GM19025 (cell line): ENCODE measurements around the gene TENT5A.
"Not testable (repeated sequence)": the region's sequence is repeated elsewhere in the genome, so short reads cannot be mapped to it uniquely, and the experiment has no call there.

Experiments
- ATAC-seq: cut with Tn5 transposase; IDR thresholded peaks from one replicate; pipeline ENCODE4 v1.9.1; 2021; ENCODE audit warnings: mild to moderate bottlenecking, low read depth, moderate library complexity; ENCODE audit not compliant: unreplicated experiment

Gene TENT5A

GRCh38 chr6:81751388-81752083 lies 945 bp downstream of the TENT5A start:
- ATAC-seq, result no peak

DNA sequence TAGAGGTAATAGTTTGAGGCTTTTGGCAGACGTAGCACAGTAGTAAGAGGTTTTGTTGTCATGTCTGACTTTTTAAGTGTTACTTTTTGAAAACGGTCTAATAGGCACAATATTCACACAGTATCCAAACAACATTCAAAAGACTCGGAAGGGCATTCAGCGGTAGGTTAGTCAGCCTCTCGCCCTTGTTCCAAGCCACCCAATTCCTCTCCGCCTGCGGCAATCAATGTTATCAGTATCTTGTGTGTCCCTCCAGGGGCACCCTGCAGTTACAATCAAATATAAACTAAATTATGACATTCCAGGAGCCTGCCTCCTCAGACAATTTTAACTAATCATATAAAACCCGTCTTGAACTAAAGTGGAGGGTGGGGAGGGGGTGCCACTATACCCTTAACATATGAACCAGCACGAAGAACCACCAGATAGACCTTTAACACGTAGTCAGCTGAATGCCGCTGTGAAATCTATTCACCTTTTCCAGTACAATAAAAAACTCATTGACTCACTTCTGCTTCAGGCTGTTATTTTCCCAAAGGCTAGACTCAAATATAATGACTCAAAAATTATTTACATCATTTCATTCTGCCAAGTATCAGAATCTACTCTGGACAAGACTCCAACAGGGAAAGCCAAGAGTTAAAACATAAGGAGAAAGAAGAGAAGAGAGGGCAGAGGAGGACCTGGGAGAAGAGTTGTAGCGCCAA lies 1.6 kb downstream of the TENT5A start:
- no peak for ATAC-seq

DNA sequence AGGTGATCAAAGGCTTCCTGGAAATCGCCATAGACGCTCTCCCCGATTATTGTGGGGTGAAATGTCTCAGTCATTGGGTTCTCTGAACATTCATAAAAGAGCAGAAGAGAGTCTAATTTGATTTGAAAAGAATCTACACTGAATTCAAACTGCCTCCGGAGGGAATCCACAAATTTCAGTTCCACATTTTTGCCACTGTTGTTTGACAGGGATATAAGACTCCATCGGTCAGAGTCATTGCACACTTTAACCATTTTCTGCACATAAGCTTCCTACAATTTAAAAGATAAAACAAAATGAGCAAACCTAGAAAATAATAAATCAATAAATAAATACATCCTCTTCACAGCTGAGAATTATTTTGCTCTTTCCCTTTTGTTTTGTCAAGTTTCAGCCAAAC lies 2.3 kb downstream of the TENT5A start:
- no peak for ATAC-seq

- ATAC-seq, result no peak
Observed at GRCh38 chr6:81749707-81750106, 2.8 kb downstream of the TENT5A start.

DNA sequence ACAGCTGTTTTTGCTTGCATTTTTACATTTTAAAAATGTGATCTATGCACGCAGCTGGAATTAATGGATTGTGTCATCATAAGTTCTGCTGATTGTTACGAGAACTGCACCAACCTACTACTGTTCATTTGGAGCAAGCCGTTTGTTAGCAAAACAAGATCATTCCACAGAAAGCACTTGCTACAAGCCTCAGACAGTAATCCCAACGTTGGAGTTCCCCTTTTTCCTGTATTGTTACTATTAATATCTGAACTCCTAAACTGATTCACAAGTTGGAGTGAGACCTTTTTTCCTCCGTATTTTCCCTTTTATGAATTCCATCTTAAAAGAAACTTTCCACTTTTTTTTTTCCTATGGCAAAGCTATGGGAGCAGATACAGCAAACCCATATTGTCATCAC lies 3.5 kb downstream of the TENT5A start:
- ATAC-seq, result no peak

DNA sequence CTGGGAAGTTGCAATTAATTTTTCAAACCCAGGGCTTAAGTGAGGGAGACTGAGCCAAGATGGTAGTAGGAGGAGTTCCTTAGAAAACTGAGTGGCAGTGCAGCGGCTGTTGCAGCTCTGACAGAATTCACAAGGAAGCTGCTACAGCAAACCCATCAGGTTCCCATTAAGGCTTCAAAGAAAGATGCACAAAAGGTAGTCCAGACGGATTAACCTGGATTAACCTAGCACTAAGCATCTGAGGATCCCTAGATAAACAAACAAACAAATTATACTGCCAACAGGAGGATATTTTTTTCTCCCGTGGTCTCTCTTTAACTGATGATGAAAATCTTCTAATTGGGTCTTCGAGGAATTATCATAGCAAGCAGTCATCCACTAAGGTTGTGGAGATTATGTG lies 5.2 kb downstream of the TENT5A start:
- no peak for ATAC-seq

DNA sequence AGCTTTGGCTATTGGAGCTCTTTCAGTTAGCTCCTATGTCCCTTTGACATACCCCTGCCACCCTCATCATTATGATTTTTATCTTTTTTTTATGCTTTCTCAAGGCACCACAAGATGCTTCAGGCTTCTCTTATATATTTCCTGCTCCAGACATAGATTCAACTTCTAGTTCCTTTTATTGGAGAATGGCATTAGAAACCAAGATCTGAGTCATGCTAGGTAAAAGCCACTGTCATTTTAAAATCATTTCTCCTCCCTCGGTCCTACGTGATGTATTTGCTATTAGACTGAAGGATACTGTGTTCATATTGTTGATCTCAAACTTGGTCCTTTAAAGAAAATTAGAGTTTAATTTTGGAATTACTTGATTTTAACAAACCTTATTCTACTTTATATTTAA lies 8.3 kb downstream of the TENT5A start:
- no peak for ATAC-seq

- ATAC-seq, result no peak
Observed at GRCh38 chr6:81743649-81744048, 8.8 kb downstream of the TENT5A start.

GRCh38 chr6:81741689-81742088 lies 10.8 kb downstream of the TENT5A start:
- no peak for ATAC-seq

- ATAC-seq, result not testable (repeated sequence)
Observed at GRCh38 chr6:81740591-81740990, 11.9 kb downstream of the TENT5A start.

DNA sequence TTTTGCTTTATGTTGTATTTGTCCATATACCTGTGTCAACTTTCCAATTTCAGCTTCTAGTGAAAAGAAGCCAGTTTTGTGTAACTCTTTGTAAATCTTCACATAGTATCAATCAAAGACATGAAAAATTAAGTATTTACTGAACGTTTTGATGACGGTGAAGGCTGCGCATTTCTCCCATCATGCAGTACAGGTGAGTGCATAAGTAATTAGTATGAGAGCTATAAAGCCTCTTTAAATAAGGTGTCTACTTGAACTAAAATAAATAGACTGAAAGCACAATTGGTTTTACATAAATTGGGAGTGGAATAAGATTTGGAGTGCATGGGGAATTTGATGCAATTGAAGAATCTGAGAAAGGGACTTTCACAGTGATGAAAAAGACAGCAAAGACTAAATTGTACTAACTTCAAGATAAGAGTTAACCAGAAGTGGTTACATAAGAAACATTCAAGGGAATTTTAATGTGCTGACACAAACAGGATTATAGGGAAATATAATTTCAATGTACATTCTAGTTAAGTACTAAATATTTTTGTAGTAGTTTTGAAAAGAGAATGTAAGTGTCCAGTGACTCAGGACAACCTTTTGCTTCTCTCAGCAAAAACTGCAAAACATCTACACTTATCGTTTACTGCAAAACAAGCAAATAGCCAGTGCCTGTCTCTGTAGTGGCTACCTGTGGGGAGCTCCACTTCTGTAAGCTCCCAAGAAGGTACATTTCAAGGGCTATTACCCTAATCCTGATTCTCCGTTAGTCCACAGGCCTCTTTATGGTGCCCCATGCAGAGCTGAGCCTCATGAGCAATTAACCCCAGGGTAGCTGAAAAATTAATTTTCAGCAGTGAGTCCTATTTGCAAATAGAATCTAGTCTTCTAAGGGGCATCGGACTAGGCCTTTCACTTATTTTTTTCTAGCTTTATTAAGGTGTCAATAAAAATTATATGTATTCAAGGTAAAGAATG lies 13.0 kb downstream of the TENT5A start:
- ATAC-seq, result no peak

GRCh38 chr6:81736428-81736827 lies 16.1 kb downstream of the TENT5A start:
- no peak for ATAC-seq

- ATAC-seq, result no peak
Observed at GRCh38 chr6:81735756-81736380, 16.6 kb downstream of the TENT5A start.

DNA sequence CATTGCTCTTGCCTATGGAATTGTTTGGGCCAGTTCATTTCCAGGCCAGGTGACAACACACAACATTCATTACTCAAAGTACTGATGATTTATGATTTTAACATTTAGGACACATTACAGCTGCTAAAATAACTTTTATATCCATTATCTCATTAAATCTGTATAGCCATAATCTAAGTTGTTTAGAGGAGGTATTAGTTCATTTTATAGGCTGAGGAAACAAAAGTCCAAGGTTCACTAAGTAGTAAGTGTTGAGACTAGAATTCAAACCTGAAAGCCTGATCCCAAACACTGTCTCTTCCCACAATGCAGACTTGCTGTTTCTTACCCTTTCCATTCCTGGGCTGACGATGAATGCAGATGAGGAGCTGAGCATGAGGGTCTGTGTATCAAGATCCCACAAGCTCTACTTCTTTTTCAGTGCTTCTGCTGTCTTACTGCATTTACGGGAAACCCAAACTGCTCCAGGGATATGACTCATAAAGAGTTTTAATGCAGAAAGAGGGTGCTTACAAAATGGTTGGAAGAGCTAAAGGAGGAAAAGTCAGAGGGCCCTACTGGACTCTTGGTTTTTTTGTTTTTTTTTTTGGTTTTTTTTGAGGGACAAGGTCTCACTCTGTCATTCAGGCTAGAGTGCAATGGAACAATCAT lies 17.9 kb downstream of the TENT5A start:
- ATAC-seq, result no peak

DNA sequence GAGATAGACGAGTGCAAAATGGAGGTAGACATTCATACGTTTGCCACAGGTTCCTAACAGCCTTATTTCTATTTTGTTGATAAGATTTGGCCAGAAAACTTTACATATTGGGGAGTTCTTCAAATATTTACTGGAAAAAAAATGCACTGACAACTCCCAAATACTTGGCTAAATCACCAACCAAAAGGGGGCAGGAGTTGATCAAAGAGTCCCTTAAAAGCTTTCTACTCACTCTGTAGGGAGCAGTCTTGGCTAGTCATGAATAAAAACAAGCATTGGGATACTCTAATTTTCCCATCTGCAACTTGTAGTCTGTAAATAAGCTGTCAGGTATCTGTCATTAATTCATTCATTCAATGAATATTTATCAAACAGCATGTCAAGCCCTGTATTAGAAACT lies 18.4 kb downstream of the TENT5A start:
- ATAC-seq, result no peak

GRCh38 chr6:81731814-81732213 lies 20.7 kb downstream of the TENT5A start:
- no peak for ATAC-seq

DNA sequence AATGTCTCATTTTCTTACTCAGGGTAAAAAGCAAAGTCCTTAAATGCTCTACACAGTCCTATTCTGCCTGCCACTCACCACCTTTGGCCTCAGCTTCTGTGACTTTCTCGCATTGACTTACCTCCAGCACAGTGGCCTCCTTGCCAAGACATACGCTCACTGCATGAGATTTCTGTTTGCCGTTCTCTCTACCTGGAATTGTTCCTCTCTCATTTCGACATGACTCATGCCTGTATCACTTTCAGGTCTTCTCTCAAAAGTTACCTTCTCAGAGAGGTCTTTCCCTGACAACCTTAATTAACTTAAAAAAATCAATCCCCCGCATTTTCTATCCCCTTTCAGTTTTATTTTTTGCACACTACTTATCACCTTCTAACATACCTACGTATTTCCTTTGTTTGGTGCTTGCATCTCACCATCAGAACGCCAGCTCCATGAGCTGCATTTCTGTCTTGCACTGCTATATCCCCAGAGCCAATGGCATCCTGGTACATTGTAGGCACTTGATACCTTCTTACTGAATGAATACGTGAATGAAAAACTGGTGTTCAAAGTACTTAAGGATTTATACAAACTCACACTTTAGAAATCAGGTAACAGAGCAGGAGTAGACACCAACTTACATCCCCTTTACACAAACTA lies 24.5 kb downstream of the TENT5A start:
- peak; percentile 90 for ATAC-seq

- ATAC-seq, result no peak
Observed at GRCh38 chr6:81725127-81725526, 27.4 kb downstream of the TENT5A start.

DNA sequence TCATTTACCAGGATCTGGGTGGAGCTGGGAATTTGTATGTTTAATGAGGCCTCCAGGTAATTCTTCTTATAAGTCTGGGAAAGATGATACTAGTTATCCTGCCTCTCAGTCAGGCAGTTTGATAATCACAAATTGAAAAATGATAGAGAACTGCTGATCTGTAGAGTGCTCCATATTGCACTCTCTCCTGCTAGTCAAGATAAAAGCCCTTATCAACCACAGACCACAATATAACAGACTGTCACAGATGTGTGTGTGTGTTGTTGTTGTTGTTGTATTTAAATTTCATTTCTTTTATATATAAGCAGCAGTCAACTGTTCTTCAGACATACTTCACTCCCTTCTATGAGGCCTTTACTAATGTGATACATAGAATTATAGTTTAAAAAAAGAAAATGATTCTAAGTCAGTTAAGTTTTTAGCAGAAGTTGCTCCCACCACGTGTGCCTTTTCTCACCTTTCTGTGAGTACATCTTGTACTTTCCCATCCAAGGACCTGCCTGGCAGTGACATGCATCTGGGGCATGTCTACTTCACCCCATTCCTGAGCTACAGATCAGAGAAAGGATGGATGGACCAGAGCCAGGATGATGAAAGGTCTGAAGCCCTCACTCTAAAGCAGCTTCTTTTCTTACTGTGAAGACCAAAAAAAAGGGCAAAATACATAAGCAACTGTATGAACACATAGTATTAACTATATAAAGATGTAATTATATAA lies 29.8 kb downstream of the TENT5A start:
- no peak for ATAC-seq
